H9 (cell line): ENCODE measurements around the gene SHC1. TPM values are rescaled to one million over a fixed set of nuclear protein-coding genes. Genes with fewer than 3 reads are reported as not detected.

Source experiments
- DNase-seq: peaks from one replicate; pipeline ENCODE4 v3.0.0-alpha.2; 2017
- H2AFZ ChIP-seq: one replicate; pipeline ENCODE4 v1.6.1; 2013; ENCODE audit warnings: mild to moderate bottlenecking, low read length, control low read depth, moderate library complexity
- H2AK5ac ChIP-seq: 2 replicates; pipeline ENCODE4 v1.6.1; 2013; ENCODE audit warnings: low read length, control low read depth, mixed read lengths; ENCODE audit not compliant: insufficient read length
- H2BK120ac ChIP-seq: one replicate; pipeline ENCODE4 v1.6.1; 2013; ENCODE audit warnings: low read depth, mild to moderate bottlenecking, low read length, control low read depth, inconsistent platforms; ENCODE audit not compliant: poor library complexity, severe bottlenecking
- H2BK12ac ChIP-seq: 2 replicates; pipeline ENCODE4 v1.6.1; 2013; ENCODE audit warnings: low read length, control low read depth, mixed read lengths, low read depth; ENCODE audit not compliant: insufficient read length
- H2BK15ac ChIP-seq: 2 replicates; pipeline ENCODE4 v1.6.1; 2013; ENCODE audit warnings: low read depth, low read length, control low read depth
- H2BK20ac ChIP-seq: one replicate; pipeline ENCODE4 v1.6.1; 2013; ENCODE audit warnings: low read depth, mild to moderate bottlenecking, low read length, control low read depth, inconsistent platforms; ENCODE audit not compliant: poor library complexity, severe bottlenecking
- H2BK5ac ChIP-seq: 2 replicates; pipeline ENCODE4 v1.6.1; 2013; ENCODE audit warnings: low read length, control low read depth, mixed read lengths; ENCODE audit not compliant: insufficient read length
- H3K14ac ChIP-seq: 2 replicates; pipeline ENCODE4 v1.6.1; 2013; ENCODE audit warnings: low read length, control low read depth; ENCODE audit not compliant: insufficient read depth
- H3K18ac ChIP-seq: 2 replicates; pipeline ENCODE4 v1.6.1; 2013; ENCODE audit warnings: low read depth, mild to moderate bottlenecking, mixed read lengths, low read length, control low read depth; ENCODE audit not compliant: insufficient read length
- H3K23ac ChIP-seq: 2 replicates; pipeline ENCODE4 v1.6.1; 2013; ENCODE audit warnings: low read length, control low read depth, mixed read lengths, low read depth; ENCODE audit not compliant: insufficient read length
- H3K23me2 ChIP-seq: 2 replicates; pipeline ENCODE4 v1.6.1; 2013; ENCODE audit warnings: low read depth, mild to moderate bottlenecking, mixed read lengths, low read length, control low read depth; ENCODE audit not compliant: insufficient read length, poor library complexity, severe bottlenecking
- H3K27ac ChIP-seq: 2 replicates; pipeline ENCODE4 v1.5.1; 2013; ENCODE audit warnings: low read length, control low read depth, mixed read lengths, low read depth; ENCODE audit not compliant: insufficient read length
- H3K27me3 ChIP-seq: 2 replicates; pipeline ENCODE4 v1.6.1; 2013; ENCODE audit warnings: low read length, control low read depth, inconsistent platforms; ENCODE audit not compliant: insufficient read depth
- H3K4ac ChIP-seq: 2 replicates; pipeline ENCODE4 v1.6.1; 2013; ENCODE audit warnings: low read depth, mild to moderate bottlenecking, control low read depth, inconsistent platforms, low read length, moderate library complexity
- H3K4me1 ChIP-seq: 2 replicates; pipeline ENCODE4 v1.6.1; 2013; ENCODE audit warnings: low read length, control low read depth, inconsistent platforms; ENCODE audit not compliant: insufficient read depth
- H3K4me2 ChIP-seq: 2 replicates; pipeline ENCODE4 v1.6.1; 2013; ENCODE audit warnings: low read length, control low read depth, mixed read lengths; ENCODE audit not compliant: insufficient read length, insufficient read depth
- H3K56ac ChIP-seq: 2 replicates; pipeline ENCODE4 v1.6.1; 2013; ENCODE audit warnings: low read depth, mild to moderate bottlenecking, mixed read lengths, low read length, control low read depth; ENCODE audit not compliant: insufficient read length
- H3K79me1 ChIP-seq: 2 replicates; pipeline ENCODE4 v1.6.1; 2013; ENCODE audit warnings: low read depth, mild to moderate bottlenecking, moderate library complexity, low read length, control low read depth, inconsistent platforms; ENCODE audit not compliant: insufficient read depth, poor library complexity, severe bottlenecking
- H3K79me2 ChIP-seq: 2 replicates; pipeline ENCODE4 v1.6.1; 2013; ENCODE audit warnings: low read length, control low read depth, inconsistent platforms; ENCODE audit not compliant: insufficient read depth
- H3K9ac ChIP-seq: 2 replicates; pipeline ENCODE4 v1.6.1; 2013; ENCODE audit warnings: low read length, control low read depth, mixed read lengths; ENCODE audit not compliant: insufficient read length; ENCODE audit errors: extremely low read depth
- H3K9me3 ChIP-seq: one replicate; pipeline ENCODE4 v1.6.1; 2013; ENCODE audit warnings: low read depth, low read length, inconsistent platforms; ENCODE audit not compliant: control insufficient read depth
- H3T11ph ChIP-seq: one replicate; pipeline ENCODE4 v1.6.1; 2013; ENCODE audit warnings: mild to moderate bottlenecking, low read length, control low read depth, inconsistent platforms
- H4K20me1 ChIP-seq: one replicate; pipeline ENCODE4 v1.6.1; 2013; ENCODE audit not compliant: control insufficient read depth, insufficient read length, insufficient read depth
- H4K5ac ChIP-seq: 2 replicates; pipeline ENCODE4 v1.6.1; 2013; ENCODE audit warnings: low read depth, mild to moderate bottlenecking, mixed read lengths, low read length, control low read depth; ENCODE audit not compliant: insufficient read length
- H4K8ac ChIP-seq: replicated peaks from 2 replicates; pipeline ENCODE4 v1.6.1; 2013; ENCODE audit warnings: low read length, control low read depth, mixed read lengths, low read depth; ENCODE audit not compliant: insufficient read length
- H4K91ac ChIP-seq: 2 replicates; pipeline ENCODE4 v1.6.1; 2013; ENCODE audit warnings: low read depth, mild to moderate bottlenecking, moderate library complexity, mixed read lengths, low read length, control low read depth; ENCODE audit not compliant: insufficient read length
- H3K27ac Mint-ChIP-seq, 3 experiments: 2 replicates in 2 of 3; 3 replicates in 1 of 3; pipeline ENCODE4 v1.8.0; 2020 to 2021; ENCODE audit warnings: mixed read lengths in 3 of 3, mild to moderate bottlenecking in 1 of 3, moderate library complexity in 1 of 3
- H3K27me3 Mint-ChIP-seq: 2 replicates; pipeline ENCODE4 v1.8.0; 2021; ENCODE audit warnings: low read depth, mild to moderate bottlenecking, moderate library complexity, mixed read lengths
- H3K36me3 Mint-ChIP-seq, 3 experiments: 2 replicates in 2 of 3; 3 replicates in 1 of 3; pipeline ENCODE4 v1.8.0; 2020 to 2021; ENCODE audit warnings: low read depth in 3 of 3, mixed read lengths in 3 of 3; ENCODE audit not compliant: insufficient read depth in 1 of 3
- H3K4me1 Mint-ChIP-seq, 2 experiments: 2 replicates each; pipeline ENCODE4 v1.8.0; 2020; ENCODE audit warnings: mixed read lengths in 2 of 2
- H3K4me3 Mint-ChIP-seq, 2 experiments: 2 replicates in 1 of 2; 3 replicates in 1 of 2; pipeline ENCODE4 v1.8.0; 2020 to 2021; ENCODE audit warnings: mild to moderate bottlenecking in 2 of 2, mixed read lengths in 2 of 2, moderate library complexity in 1 of 2
- H3K9me3 Mint-ChIP-seq, 2 experiments: 2 replicates in 1 of 2; 3 replicates in 1 of 2; pipeline ENCODE4 v1.8.0; 2020; ENCODE audit warnings: mild to moderate bottlenecking in 2 of 2, mixed read lengths in 2 of 2, moderate library complexity in 1 of 2
- CTCF ChIP-seq: fragments of 200-600 bp; sonication (generic); conservative IDR thresholded peaks from 3 replicates; pipeline ENCODE4 v1.8.0; 2021; ENCODE audit warnings: antibody characterized with exemption, mild to moderate bottlenecking
- WGBS: extraction: QIAGEN DNeasy Blood & Tissue Kit; methylation state at CpG from one replicate; pipeline ENCODE4 v1.1.7; 2013; ENCODE audit warnings: missing lambda C conversion rate, low lambda C conversion rate, mixed read lengths; ENCODE audit not compliant: insufficient read length; ENCODE audit errors: extremely low coverage; 5-methylcytosine and 5-hydroxymethylcytosine counted together
- total RNA-seq: library from RNA; stranded (reverse); gene quantifications from 2 replicates; pipeline ENCODE4 v1.2.1, GENCODE V29; 2021

SHC1 gene
- total RNA-seq, 1 experiment from 2014 or later, result 168 TPM

GRCh38 chr1:154925335-154926170 is 45.0 kb downstream of the SHC1 start:
- Histone ChIP-seq H4K20me1 (no peaks in the 10 kb centered on the region), H3K23me2 (no peaks in the 10 kb centered on the region), H3K27me3 (no peaks in the 10 kb centered on the region), H2AK5ac (no peak overlapping the region), H2BK5ac (no peak overlapping the region), H4K91ac (no peak overlapping the region), H4K5ac (no peak overlapping the region), H3K4me2 (no peak overlapping the region), H3K9ac (no peak overlapping the region), H3T11ph (no peak overlapping the region), H3K23ac (no peak overlapping the region), H2BK12ac (no peak overlapping the region), H2BK20ac (no peak overlapping the region), H3K56ac (no peak overlapping the region), H3K27ac (no peak overlapping the region), H3K18ac (no peak overlapping the region), H3K79me1 (no peaks in the 10 kb centered on the region), H3K9me3 (no peaks in the 10 kb centered on the region), H2BK120ac (no peak overlapping the region), H3K4me1 (no peaks in the 10 kb centered on the region), H3K4ac (no peak overlapping the region), H2AFZ (no peak overlapping the region), H2BK15ac (no peak overlapping the region), H3K79me2 (no peaks in the 10 kb centered on the region), H3K14ac (no peak overlapping the region), H4K8ac (no peak overlapping the region)
- H3K9me3 Mint-ChIP-seq, result no peaks in the 10 kb centered on the region
- H3K36me3 Mint-ChIP-seq, result peaks cover 3 to 50% (median 30%) of the 10 kb centered on the region in 3 experiments; a peak in 6 of 7 replicates
- H3K4me3 Mint-ChIP-seq, result no peak overlapping the region
- no peaks in the 10 kb centered on the region for H3K27me3 Mint-ChIP-seq
- no peak for DNase-seq
- no peak for TF ChIP-seq CTCF
- no peak overlapping the region; a peak in 1 of 7 replicates for H3K27ac Mint-ChIP-seq
- H3K4me1 Mint-ChIP-seq, result no peaks in the 10 kb centered on the region
- no CpG with 5 or more reads among the region's 3 CpGs for WGBS
